Neural progenitor cell (in vitro differentiated cells): Measurements from ENCODE around the gene ARF5.

Experiments used
- CTCF ChIP-seq: fragments of 200-600 bp; sonication (generic); IDR thresholded peaks from 2 replicates; pipeline ENCODE4 v1.5.1; 2017; ENCODE audit warnings: antibody characterized with exemption, mild to moderate bottlenecking
- EZH2 ChIP-seq: fragments of 200-600 bp; sonication (generic); IDR thresholded peaks from 2 replicates; pipeline ENCODE4 v1.6.1; 2017; ENCODE audit warnings: antibody characterized with exemption, mild to moderate bottlenecking, moderate library complexity
- EZH2phosphoT487 ChIP-seq: fragments of 200-600 bp; sonication (generic); IDR thresholded peaks from 2 replicates; pipeline ENCODE4 v1.6.1; 2017; ENCODE audit warnings: antibody characterized with exemption

GRCh38 chr7:127586346-127586745 is 1.9 kb upstream of the ARF5 start:
- TF ChIP-seq CTCF (no peak), EZH2phosphoT487 (no peak), EZH2 (no peak)
